H9 (cell line): ENCODE data around the gene NT5C2. TPM values are rescaled to one million over a fixed set of nuclear protein-coding genes. Genes with fewer than 3 reads are reported as not detected.

Experiments used
- DNase-seq: peaks from one replicate; pipeline ENCODE4 v3.0.0-alpha.2; 2017
- H2AFZ ChIP-seq: one replicate; pipeline ENCODE4 v1.6.1; 2013; ENCODE audit warnings: mild to moderate bottlenecking, low read length, control low read depth, moderate library complexity
- H2AK5ac ChIP-seq: 2 replicates; pipeline ENCODE4 v1.6.1; 2013; ENCODE audit warnings: low read length, control low read depth, mixed read lengths; ENCODE audit not compliant: insufficient read length
- H2BK120ac ChIP-seq: one replicate; pipeline ENCODE4 v1.6.1; 2013; ENCODE audit warnings: low read depth, mild to moderate bottlenecking, low read length, control low read depth, inconsistent platforms; ENCODE audit not compliant: poor library complexity, severe bottlenecking
- H2BK12ac ChIP-seq: 2 replicates; pipeline ENCODE4 v1.6.1; 2013; ENCODE audit warnings: low read length, control low read depth, mixed read lengths, low read depth; ENCODE audit not compliant: insufficient read length
- H2BK15ac ChIP-seq: 2 replicates; pipeline ENCODE4 v1.6.1; 2013; ENCODE audit warnings: low read depth, low read length, control low read depth
- H2BK20ac ChIP-seq: one replicate; pipeline ENCODE4 v1.6.1; 2013; ENCODE audit warnings: low read depth, mild to moderate bottlenecking, low read length, control low read depth, inconsistent platforms; ENCODE audit not compliant: poor library complexity, severe bottlenecking
- H2BK5ac ChIP-seq: 2 replicates; pipeline ENCODE4 v1.6.1; 2013; ENCODE audit warnings: low read length, control low read depth, mixed read lengths; ENCODE audit not compliant: insufficient read length
- H3K14ac ChIP-seq: 2 replicates; pipeline ENCODE4 v1.6.1; 2013; ENCODE audit warnings: low read length, control low read depth; ENCODE audit not compliant: insufficient read depth
- H3K18ac ChIP-seq: 2 replicates; pipeline ENCODE4 v1.6.1; 2013; ENCODE audit warnings: low read depth, mild to moderate bottlenecking, mixed read lengths, low read length, control low read depth; ENCODE audit not compliant: insufficient read length
- H3K23ac ChIP-seq: 2 replicates; pipeline ENCODE4 v1.6.1; 2013; ENCODE audit warnings: low read length, control low read depth, mixed read lengths, low read depth; ENCODE audit not compliant: insufficient read length
- H3K23me2 ChIP-seq: 2 replicates; pipeline ENCODE4 v1.6.1; 2013; ENCODE audit warnings: low read depth, mild to moderate bottlenecking, mixed read lengths, low read length, control low read depth; ENCODE audit not compliant: insufficient read length, poor library complexity, severe bottlenecking
- H3K27ac ChIP-seq: 2 replicates; pipeline ENCODE4 v1.5.1; 2013; ENCODE audit warnings: low read length, control low read depth, mixed read lengths, low read depth; ENCODE audit not compliant: insufficient read length
- H3K27me3 ChIP-seq: 2 replicates; pipeline ENCODE4 v1.6.1; 2013; ENCODE audit warnings: low read length, control low read depth, inconsistent platforms; ENCODE audit not compliant: insufficient read depth
- H3K4ac ChIP-seq: 2 replicates; pipeline ENCODE4 v1.6.1; 2013; ENCODE audit warnings: low read depth, mild to moderate bottlenecking, control low read depth, inconsistent platforms, low read length, moderate library complexity
- H3K4me1 ChIP-seq: 2 replicates; pipeline ENCODE4 v1.6.1; 2013; ENCODE audit warnings: low read length, control low read depth, inconsistent platforms; ENCODE audit not compliant: insufficient read depth
- H3K4me2 ChIP-seq: 2 replicates; pipeline ENCODE4 v1.6.1; 2013; ENCODE audit warnings: low read length, control low read depth, mixed read lengths; ENCODE audit not compliant: insufficient read length, insufficient read depth
- H3K56ac ChIP-seq: 2 replicates; pipeline ENCODE4 v1.6.1; 2013; ENCODE audit warnings: low read depth, mild to moderate bottlenecking, mixed read lengths, low read length, control low read depth; ENCODE audit not compliant: insufficient read length
- H3K79me1 ChIP-seq: 2 replicates; pipeline ENCODE4 v1.6.1; 2013; ENCODE audit warnings: low read depth, mild to moderate bottlenecking, moderate library complexity, low read length, control low read depth, inconsistent platforms; ENCODE audit not compliant: insufficient read depth, poor library complexity, severe bottlenecking
- H3K79me2 ChIP-seq: 2 replicates; pipeline ENCODE4 v1.6.1; 2013; ENCODE audit warnings: low read length, control low read depth, inconsistent platforms; ENCODE audit not compliant: insufficient read depth
- H3K9ac ChIP-seq: 2 replicates; pipeline ENCODE4 v1.6.1; 2013; ENCODE audit warnings: low read length, control low read depth, mixed read lengths; ENCODE audit not compliant: insufficient read length; ENCODE audit errors: extremely low read depth
- H3K9me3 ChIP-seq: one replicate; pipeline ENCODE4 v1.6.1; 2013; ENCODE audit warnings: low read depth, low read length, inconsistent platforms; ENCODE audit not compliant: control insufficient read depth
- H3T11ph ChIP-seq: one replicate; pipeline ENCODE4 v1.6.1; 2013; ENCODE audit warnings: mild to moderate bottlenecking, low read length, control low read depth, inconsistent platforms
- H4K20me1 ChIP-seq: one replicate; pipeline ENCODE4 v1.6.1; 2013; ENCODE audit not compliant: control insufficient read depth, insufficient read length, insufficient read depth
- H4K5ac ChIP-seq: 2 replicates; pipeline ENCODE4 v1.6.1; 2013; ENCODE audit warnings: low read depth, mild to moderate bottlenecking, mixed read lengths, low read length, control low read depth; ENCODE audit not compliant: insufficient read length
- H4K8ac ChIP-seq: replicated peaks from 2 replicates; pipeline ENCODE4 v1.6.1; 2013; ENCODE audit warnings: low read length, control low read depth, mixed read lengths, low read depth; ENCODE audit not compliant: insufficient read length
- H4K91ac ChIP-seq: 2 replicates; pipeline ENCODE4 v1.6.1; 2013; ENCODE audit warnings: low read depth, mild to moderate bottlenecking, moderate library complexity, mixed read lengths, low read length, control low read depth; ENCODE audit not compliant: insufficient read length
- H3K27ac Mint-ChIP-seq, 3 experiments: 2 replicates in 2 of 3; 3 replicates in 1 of 3; pipeline ENCODE4 v1.8.0; 2020 to 2021; ENCODE audit warnings: mixed read lengths in 3 of 3, mild to moderate bottlenecking in 1 of 3, moderate library complexity in 1 of 3
- H3K27me3 Mint-ChIP-seq: 2 replicates; pipeline ENCODE4 v1.8.0; 2021; ENCODE audit warnings: low read depth, mild to moderate bottlenecking, moderate library complexity, mixed read lengths
- H3K36me3 Mint-ChIP-seq, 3 experiments: 2 replicates in 2 of 3; 3 replicates in 1 of 3; pipeline ENCODE4 v1.8.0; 2020 to 2021; ENCODE audit warnings: low read depth in 3 of 3, mixed read lengths in 3 of 3; ENCODE audit not compliant: insufficient read depth in 1 of 3
- H3K4me1 Mint-ChIP-seq, 2 experiments: 2 replicates each; pipeline ENCODE4 v1.8.0; 2020; ENCODE audit warnings: mixed read lengths in 2 of 2
- H3K4me3 Mint-ChIP-seq, 2 experiments: 2 replicates in 1 of 2; 3 replicates in 1 of 2; pipeline ENCODE4 v1.8.0; 2020 to 2021; ENCODE audit warnings: mild to moderate bottlenecking in 2 of 2, mixed read lengths in 2 of 2, moderate library complexity in 1 of 2
- H3K9me3 Mint-ChIP-seq, 2 experiments: 2 replicates in 1 of 2; 3 replicates in 1 of 2; pipeline ENCODE4 v1.8.0; 2020; ENCODE audit warnings: mild to moderate bottlenecking in 2 of 2, mixed read lengths in 2 of 2, moderate library complexity in 1 of 2
- CTCF ChIP-seq: fragments of 200-600 bp; sonication (generic); conservative IDR thresholded peaks from 3 replicates; pipeline ENCODE4 v1.8.0; 2021; ENCODE audit warnings: antibody characterized with exemption, mild to moderate bottlenecking
- WGBS: extraction: QIAGEN DNeasy Blood & Tissue Kit; methylation state at CpG from one replicate; pipeline ENCODE4 v1.1.7; 2013; ENCODE audit warnings: missing lambda C conversion rate, low lambda C conversion rate, mixed read lengths; ENCODE audit not compliant: insufficient read length; ENCODE audit errors: extremely low coverage; 5-methylcytosine and 5-hydroxymethylcytosine counted together
- total RNA-seq: library from RNA; stranded (reverse); gene quantifications from 2 replicates; pipeline ENCODE4 v1.2.1, GENCODE V29; 2021

Gene NT5C2
- total RNA-seq, 1 experiment from 2014 or later, result 69.6 TPM

GRCh38 chr10:103078309-103078615, 114.8 kb downstream of the NT5C2 start:
- no peak overlapping the region for H3K18ac ChIP-seq

More at GRCh38 chr10:103078309-103078615, 114.8 kb downstream of the NT5C2 start:
- no peaks in the 10 kb centered on the region for H3K79me2 ChIP-seq
- no peak overlapping the region for H2BK5ac ChIP-seq
- H3K14ac ChIP-seq, result no peak overlapping the region
- Mint-ChIP-seq H3K36me3 (peaks cover 12 to 23% (median 19%) of the 10 kb centered on the region in 3 experiments; a peak in 6 of 7 replicates), H3K27ac (no peak overlapping the region), H3K27me3 (no peaks in the 10 kb centered on the region), H3K4me3 (no peak overlapping the region), H3K9me3 (no peaks in the 10 kb centered on the region), H3K4me1 (0 out of 4 replicates have a peak, but pooled peaks cover 0 to 2% of the 10 kb centered on the region in 2 experiments)
- no peak overlapping the region for H3K9ac ChIP-seq
- no peak overlapping the region for H3K56ac ChIP-seq
- H3K4me1 ChIP-seq, result no peaks in the 10 kb centered on the region
- H3K9me3 ChIP-seq, result no peaks in the 10 kb centered on the region
- no peak overlapping the region for H2AFZ ChIP-seq
- no peak overlapping the region for H3K27ac ChIP-seq
- H4K20me1 ChIP-seq, result no peaks in the 10 kb centered on the region
- no peak for DNase-seq
- no peaks in the 10 kb centered on the region for H3K23me2 ChIP-seq
- H2AK5ac ChIP-seq, result no peak overlapping the region
- H4K8ac ChIP-seq, result no peak overlapping the region
- H2BK20ac ChIP-seq, result no peak overlapping the region
- no peak overlapping the region for H3T11ph ChIP-seq
- no peak overlapping the region for H4K5ac ChIP-seq
- H2BK120ac ChIP-seq, result no peak overlapping the region
- no CpG with 5 or more reads among the region's 3 CpGs for WGBS
- H3K4ac ChIP-seq, result no peak overlapping the region
- no peak for TF ChIP-seq CTCF
- H3K79me1 ChIP-seq, result no peaks in the 10 kb centered on the region
- H2BK15ac ChIP-seq, result no peak overlapping the region
- no peak overlapping the region for H2BK12ac ChIP-seq
- H3K27me3 ChIP-seq, result no peaks in the 10 kb centered on the region
- H3K4me2 ChIP-seq, result no peak overlapping the region
- no peak overlapping the region for H4K91ac ChIP-seq
- no peak overlapping the region for H3K23ac ChIP-seq
